Trophoblast cell (in vitro differentiated cells and primary cell): ENCODE measurements around the gene GALNT1.
A peak's percentile ranks its signal among the peaks of the same experiment; 100 is the strongest.

Source experiments
- DNase-seq, 2 donors: peaks; one replicate each; pipeline ENCODE4 v3.0.0-alpha.2; 2016
- H2AFZ ChIP-seq: 2 replicates; pipeline ENCODE4 v1.6.1; 2013; ENCODE audit warnings: low read length, moderate library complexity, mild to moderate bottlenecking; ENCODE audit not compliant: insufficient read depth, poor library complexity
- H2AK5ac ChIP-seq: 2 replicates; pipeline ENCODE4 v1.6.1; 2013; ENCODE audit warnings: mild to moderate bottlenecking, low read length
- H2BK120ac ChIP-seq: 2 replicates; pipeline ENCODE4 v1.6.1; 2013; ENCODE audit warnings: low read length, mild to moderate bottlenecking, moderate library complexity; ENCODE audit not compliant: insufficient read depth, poor library complexity
- H2BK12ac ChIP-seq: 2 replicates; pipeline ENCODE4 v1.6.1; 2013; ENCODE audit warnings: mild to moderate bottlenecking, low read length, moderate library complexity
- H2BK5ac ChIP-seq: 2 replicates; pipeline ENCODE4 v1.6.1; 2013; ENCODE audit warnings: low read length, low read depth, moderate library complexity, mild to moderate bottlenecking; ENCODE audit not compliant: poor library complexity
- H3K14ac ChIP-seq: 2 replicates; pipeline ENCODE4 v1.6.1; 2013; ENCODE audit warnings: mild to moderate bottlenecking, low read length
- H3K18ac ChIP-seq: 2 replicates; pipeline ENCODE4 v1.6.1; 2013; ENCODE audit warnings: mild to moderate bottlenecking, low read length
- H3K23ac ChIP-seq: 2 replicates; pipeline ENCODE4 v1.6.1; 2013; ENCODE audit warnings: low read length
- H3K27ac ChIP-seq: 2 replicates; pipeline ENCODE4 v1.5.1; 2013; ENCODE audit warnings: low read depth, mild to moderate bottlenecking, inconsistent platforms, low read length, moderate library complexity
- H3K27me3 ChIP-seq: 2 replicates; pipeline ENCODE4 v1.6.1; 2013; ENCODE audit warnings: inconsistent platforms, mild to moderate bottlenecking, low read length, moderate library complexity; ENCODE audit not compliant: insufficient read depth
- H3K36me3 ChIP-seq, 2 experiments: 1 replicate in 1 of 2; 2 replicates in 1 of 2; pipeline ENCODE4 v1.6.1; 2013; ENCODE audit warnings: low read length in 2 of 2, mild to moderate bottlenecking in 2 of 2, moderate library complexity in 1 of 2; ENCODE audit not compliant: insufficient read depth in 2 of 2, control insufficient read depth in 1 of 2
- H3K4ac ChIP-seq: 2 replicates; pipeline ENCODE4 v1.6.1; 2013; ENCODE audit warnings: low read depth, mild to moderate bottlenecking, low read length, moderate library complexity
- H3K4me1 ChIP-seq, 2 experiments: 1 replicate in 1 of 2; 2 replicates in 1 of 2; pipeline ENCODE4 v1.6.1; 2013; ENCODE audit warnings: low read length in 2 of 2, mild to moderate bottlenecking in 2 of 2, moderate library complexity in 1 of 2; ENCODE audit not compliant: insufficient read depth in 2 of 2, control insufficient read depth in 1 of 2
- H3K4me2 ChIP-seq: 2 replicates; pipeline ENCODE4 v1.6.1; 2013; ENCODE audit warnings: inconsistent platforms, mild to moderate bottlenecking, low read length, moderate library complexity
- H3K4me3 ChIP-seq: 2 replicates; pipeline ENCODE4 v1.5.1; 2013; ENCODE audit warnings: mild to moderate bottlenecking, low read depth, low read length, inconsistent platforms
- H3K79me1 ChIP-seq: one replicate; pipeline ENCODE4 v1.6.1; 2013; ENCODE audit warnings: low read length
- H3K79me2 ChIP-seq: 2 replicates; pipeline ENCODE4 v1.6.1; 2013; ENCODE audit warnings: low read length, mild to moderate bottlenecking; ENCODE audit not compliant: control insufficient read depth, insufficient read depth, poor library complexity
- H3K9ac ChIP-seq: 2 replicates; pipeline ENCODE4 v1.6.1; 2013; ENCODE audit warnings: mild to moderate bottlenecking, low read length
- H3K9me3 ChIP-seq: 2 replicates; pipeline ENCODE4 v1.6.1; 2013; ENCODE audit warnings: low read depth, mild to moderate bottlenecking, control low read depth, inconsistent platforms, low read length; ENCODE audit not compliant: insufficient read depth
- H4K12ac ChIP-seq: 2 replicates; pipeline ENCODE4 v1.6.1; 2013; ENCODE audit warnings: low read depth, mild to moderate bottlenecking, low read length, moderate library complexity
- H4K8ac ChIP-seq: 2 replicates; pipeline ENCODE4 v1.6.1; 2013; ENCODE audit warnings: low read depth, mild to moderate bottlenecking, low read length, moderate library complexity
- H4K91ac ChIP-seq: one replicate; pipeline ENCODE4 v1.6.1; 2013; ENCODE audit warnings: low read depth, mild to moderate bottlenecking, low read length, moderate library complexity
- WGBS: extraction: QIAGEN DNeasy Blood & Tissue Kit; methylation state at CpG from one replicate; pipeline ENCODE4 v1.1.7; 2013; ENCODE audit warnings: missing lambda C conversion rate; ENCODE audit not compliant: insufficient read length, insufficient coverage; ENCODE audit errors: extremely low coverage; 5-methylcytosine and 5-hydroxymethylcytosine counted together

The GALNT1 gene

GRCh38 chr18:35671966-35672603 is 90.5 kb downstream of the GALNT1 start:
- no CpG with 5 or more reads among the region's 1 CpG for WGBS
- Histone ChIP-seq H3K14ac (no peak overlapping the region), H3K36me3 (peaks cover 2 to 7% of the 10 kb centered on the region in 2 experiments), H3K79me2 (no peaks in the 10 kb centered on the region), H4K12ac (no peak overlapping the region), H3K4me1 (no peaks in the 10 kb centered on the region), H3K79me1 (no peaks in the 10 kb centered on the region), H3K27ac (no peak overlapping the region), H4K91ac (no peak overlapping the region), H3K4me2 (no peak overlapping the region), H3K9me3 (no peaks in the 10 kb centered on the region), H2BK5ac (peak overlapping the region; percentile 21), H3K18ac (no peak overlapping the region), H4K8ac (no peak overlapping the region), H3K4ac (no peak overlapping the region), H2BK120ac (no peak overlapping the region), H2AFZ (no peak overlapping the region), H3K27me3 (no peaks in the 10 kb centered on the region), H3K4me3 (no peak overlapping the region), H3K23ac (no peak overlapping the region), H2AK5ac (no peak overlapping the region), H2BK12ac (no peak overlapping the region), H3K9ac (no peak overlapping the region)
- no peak for DNase-seq

- peak; percentile 6 to 26 for DNase-seq
Observed at GRCh38 chr18:35672897-35673296, 91.4 kb downstream of the GALNT1 start.

GRCh38 chr18:35673682-35674081 is 92.1 kb downstream of the GALNT1 start:
- Histone ChIP-seq H4K8ac (no peak overlapping the region), H3K79me1 (no peaks in the 10 kb centered on the region), H3K27ac (no peak overlapping the region), H2AK5ac (no peak overlapping the region), H3K18ac (no peak overlapping the region), H3K79me2 (no peaks in the 10 kb centered on the region), H2AFZ (no peak overlapping the region), H3K4me2 (no peak overlapping the region), H3K9ac (no peak overlapping the region), H3K36me3 (peaks cover 2 to 7% of the 10 kb centered on the region in 2 experiments), H2BK120ac (no peak overlapping the region), H3K4me3 (no peak overlapping the region), H3K4ac (no peak overlapping the region), H3K14ac (no peak overlapping the region), H2BK12ac (no peak overlapping the region), H3K23ac (no peak overlapping the region), H4K12ac (no peak overlapping the region), H3K9me3 (no peaks in the 10 kb centered on the region), H4K91ac (no peak overlapping the region), H3K4me1 (no peaks in the 10 kb centered on the region), H2BK5ac (no peak overlapping the region), H3K27me3 (no peaks in the 10 kb centered on the region)
- no peak for DNase-seq
- no CpG with 5 or more reads among the region's 1 CpG for WGBS

More at GRCh38 chr18:35672897-35673296, 91.4 kb downstream of the GALNT1 start:
- Histone ChIP-seq H4K12ac (no peak overlapping the region), H3K4me3 (no peak overlapping the region), H4K8ac (no peak overlapping the region), H3K9me3 (no peaks in the 10 kb centered on the region), H2BK120ac (no peak overlapping the region), H3K9ac (no peak overlapping the region), H3K4ac (no peak overlapping the region), H2BK12ac (no peak overlapping the region), H2AK5ac (no peak overlapping the region), H3K4me2 (no peak overlapping the region), H3K27me3 (no peaks in the 10 kb centered on the region), H2BK5ac (no peak overlapping the region), H3K79me2 (no peaks in the 10 kb centered on the region), H4K91ac (no peak overlapping the region), H3K23ac (no peak overlapping the region), H2AFZ (no peak overlapping the region), H3K36me3 (peaks cover 2 to 7% of the 10 kb centered on the region in 2 experiments), H3K14ac (no peak overlapping the region), H3K18ac (no peak overlapping the region), H3K79me1 (no peaks in the 10 kb centered on the region), H3K27ac (no peak overlapping the region), H3K4me1 (no peaks in the 10 kb centered on the region)
- WGBS = no CpG with 5 or more reads among the region's 1 CpG

GRCh38 chr18:35680139-35680551 is 98.6 kb downstream of the GALNT1 start:
- no peaks in the 10 kb centered on the region for H3K9me3 ChIP-seq
- no peak overlapping the region for H2AK5ac ChIP-seq
- no peaks in the 10 kb centered on the region for H3K79me2 ChIP-seq
- no peak for DNase-seq
- H4K91ac ChIP-seq = no peak overlapping the region
- no peak overlapping the region for H3K4me3 ChIP-seq
- no peak overlapping the region for H2AFZ ChIP-seq
- H3K36me3 ChIP-seq = peaks cover 2 to 5% of the 10 kb centered on the region in 2 experiments
- no peak overlapping the region for H3K27ac ChIP-seq
- no peak overlapping the region for H4K8ac ChIP-seq
- peaks cover 0 to 2% of the 10 kb centered on the region in 2 experiments for H3K4me1 ChIP-seq
- H2BK120ac ChIP-seq = no peak overlapping the region
- H2BK12ac ChIP-seq = no peak overlapping the region
- H3K14ac ChIP-seq = no peak overlapping the region
- no peak overlapping the region for H3K4me2 ChIP-seq
- H3K79me1 ChIP-seq = no peaks in the 10 kb centered on the region
- no peak overlapping the region for H2BK5ac ChIP-seq
- H3K9ac ChIP-seq = no peak overlapping the region
- H4K12ac ChIP-seq = no peak overlapping the region
- H3K18ac ChIP-seq = no peak overlapping the region
- H3K27me3 ChIP-seq = no peaks in the 10 kb centered on the region
- no peak overlapping the region for H3K23ac ChIP-seq
- H3K4ac ChIP-seq = no peak overlapping the region
